Mesothelial cell of epicardium (in vitro differentiated cells): ENCODE measurements around the gene MYLK. TPM values are rescaled to one million over a fixed set of nuclear protein-coding genes. Genes with fewer than 3 reads are reported as not detected.

Experiments used
- DNase-seq, 2 experiments: peaks; one replicate each; pipeline ENCODE4 v3.0.0; 2021; ENCODE audit warnings: low spot score in 2 of 2; ENCODE audit not compliant: unreplicated experiment in 2 of 2
- H3K27ac Mint-ChIP-seq: 2 replicates; pipeline ENCODE4 v1.8.0; 2021; ENCODE audit warnings: mixed read lengths
- H3K27me3 Mint-ChIP-seq: 2 replicates; pipeline ENCODE4 v1.8.0; 2021; ENCODE audit warnings: low read depth, mixed read lengths
- H3K36me3 Mint-ChIP-seq: 2 replicates; pipeline ENCODE4 v1.8.0; 2021; ENCODE audit warnings: mixed read lengths
- H3K4me1 Mint-ChIP-seq: 2 replicates; pipeline ENCODE4 v1.8.0; 2021; ENCODE audit warnings: mixed read lengths
- H3K4me3 Mint-ChIP-seq: 2 replicates; pipeline ENCODE4 v1.8.0; 2021; ENCODE audit warnings: mild to moderate bottlenecking, moderate library complexity, mixed read lengths
- H3K9me3 Mint-ChIP-seq: 2 replicates; pipeline ENCODE4 v1.8.0; 2021; ENCODE audit warnings: mixed read lengths
- total RNA-seq: library from RNA; stranded (reverse); gene quantifications from 3 replicates; pipeline ENCODE4 v1.2.1, GENCODE V29; 2021
- TF ChIP-seq, protein P1 (sequence below): fragments of 200-600 bp; sonication (generic); IDR thresholded peaks from one replicate; pipeline ENCODE4 v1.5.0; 2021; ENCODE audit warnings: antibody characterized with exemption; ENCODE audit not compliant: unreplicated experiment

The MYLK gene
- total RNA-seq, 1 donor from 2014 or later, result 14.3 TPM

DNA sequence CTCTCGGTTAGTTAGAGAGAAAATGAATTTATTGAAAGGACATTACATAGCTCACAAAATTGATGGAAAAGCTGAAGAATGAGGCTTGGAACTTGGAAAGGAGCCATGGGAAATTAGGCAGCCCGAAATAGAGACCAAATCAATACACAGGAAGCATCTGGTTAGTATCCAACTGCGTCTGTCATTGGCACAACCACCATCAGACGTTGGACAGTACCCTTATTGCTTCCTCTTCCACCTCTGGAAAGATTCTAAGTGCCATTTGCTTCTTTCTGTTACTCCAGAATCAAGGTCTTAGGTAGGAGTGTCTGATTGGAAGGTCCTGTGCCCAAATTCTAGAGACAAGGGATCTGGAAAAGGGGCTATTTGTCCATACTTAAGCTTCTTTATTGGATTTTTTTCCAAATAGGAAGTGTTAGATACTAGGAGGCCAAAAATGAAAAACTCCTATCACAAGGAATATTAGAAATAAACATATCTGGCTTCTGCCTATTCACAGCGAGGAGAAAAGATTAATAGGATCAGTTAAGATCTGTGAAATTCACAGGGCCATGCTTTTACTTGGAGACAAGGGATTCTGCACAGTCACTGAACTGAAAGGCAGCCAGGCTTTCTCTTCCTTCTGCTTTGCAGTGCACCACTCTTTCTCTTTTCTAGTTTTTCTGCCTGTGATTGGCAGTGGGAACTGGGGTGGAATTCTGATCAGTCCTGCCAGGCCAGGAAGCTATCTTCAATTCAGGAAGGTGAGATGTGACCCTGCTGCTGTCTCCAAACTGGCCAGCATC is 288.5 kb downstream of the MYLK start:
- no peak overlapping the region for H3K27ac Mint-ChIP-seq

DNA sequence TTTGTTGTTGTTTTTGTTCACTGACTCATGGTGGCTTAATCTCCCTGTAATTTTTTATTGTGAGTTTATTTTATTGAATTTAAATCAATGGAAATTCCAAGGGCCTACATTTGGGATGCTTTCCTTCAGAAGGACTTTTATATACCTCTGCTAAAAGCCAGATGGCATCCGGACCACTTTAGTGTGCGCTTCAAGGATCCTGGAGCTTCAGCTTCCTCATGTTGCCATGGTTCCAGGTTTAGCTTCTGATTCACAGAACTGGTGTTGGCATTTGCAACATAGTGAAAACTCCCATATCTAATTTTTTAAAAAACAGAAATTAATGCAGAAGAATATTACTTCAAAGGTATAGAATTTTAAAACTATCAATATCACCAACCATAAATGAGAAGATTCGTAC is 290.8 kb downstream of the MYLK start:
- DNase-seq, result no peak
- no peak overlapping the region for H3K4me3 Mint-ChIP-seq
- peaks cover 7% of the 10 kb centered on the region for H3K4me1 Mint-ChIP-seq
- H3K27me3 Mint-ChIP-seq, result no peaks in the 10 kb centered on the region
- TF ChIP-seq, protein P1, sequence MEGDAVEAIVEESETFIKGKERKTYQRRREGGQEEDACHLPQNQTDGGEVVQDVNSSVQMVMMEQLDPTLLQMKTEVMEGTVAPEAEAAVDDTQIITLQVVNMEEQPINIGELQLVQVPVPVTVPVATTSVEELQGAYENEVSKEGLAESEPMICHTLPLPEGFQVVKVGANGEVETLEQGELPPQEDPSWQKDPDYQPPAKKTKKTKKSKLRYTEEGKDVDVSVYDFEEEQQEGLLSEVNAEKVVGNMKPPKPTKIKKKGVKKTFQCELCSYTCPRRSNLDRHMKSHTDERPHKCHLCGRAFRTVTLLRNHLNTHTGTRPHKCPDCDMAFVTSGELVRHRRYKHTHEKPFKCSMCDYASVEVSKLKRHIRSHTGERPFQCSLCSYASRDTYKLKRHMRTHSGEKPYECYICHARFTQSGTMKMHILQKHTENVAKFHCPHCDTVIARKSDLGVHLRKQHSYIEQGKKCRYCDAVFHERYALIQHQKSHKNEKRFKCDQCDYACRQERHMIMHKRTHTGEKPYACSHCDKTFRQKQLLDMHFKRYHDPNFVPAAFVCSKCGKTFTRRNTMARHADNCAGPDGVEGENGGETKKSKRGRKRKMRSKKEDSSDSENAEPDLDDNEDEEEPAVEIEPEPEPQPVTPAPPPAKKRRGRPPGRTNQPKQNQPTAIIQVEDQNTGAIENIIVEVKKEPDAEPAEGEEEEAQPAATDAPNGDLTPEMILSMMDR, result no peak
- peaks cover 13% of the 10 kb centered on the region for H3K9me3 Mint-ChIP-seq
- H3K27ac Mint-ChIP-seq, result no peak overlapping the region
- H3K36me3 Mint-ChIP-seq, result peaks cover 31% of the 10 kb centered on the region

More for the DNA sequence above, 288.5 kb downstream of the MYLK start:
- no peak for DNase-seq
- TF ChIP-seq, protein P1, result no peak
- Mint-ChIP-seq H3K4me3 (no peak overlapping the region), H3K9me3 (peaks cover 7% of the 10 kb centered on the region), H3K27me3 (no peaks in the 10 kb centered on the region), H3K4me1 (peaks cover 7% of the 10 kb centered on the region), H3K36me3 (peaks cover 30% of the 10 kb centered on the region)

DNA sequence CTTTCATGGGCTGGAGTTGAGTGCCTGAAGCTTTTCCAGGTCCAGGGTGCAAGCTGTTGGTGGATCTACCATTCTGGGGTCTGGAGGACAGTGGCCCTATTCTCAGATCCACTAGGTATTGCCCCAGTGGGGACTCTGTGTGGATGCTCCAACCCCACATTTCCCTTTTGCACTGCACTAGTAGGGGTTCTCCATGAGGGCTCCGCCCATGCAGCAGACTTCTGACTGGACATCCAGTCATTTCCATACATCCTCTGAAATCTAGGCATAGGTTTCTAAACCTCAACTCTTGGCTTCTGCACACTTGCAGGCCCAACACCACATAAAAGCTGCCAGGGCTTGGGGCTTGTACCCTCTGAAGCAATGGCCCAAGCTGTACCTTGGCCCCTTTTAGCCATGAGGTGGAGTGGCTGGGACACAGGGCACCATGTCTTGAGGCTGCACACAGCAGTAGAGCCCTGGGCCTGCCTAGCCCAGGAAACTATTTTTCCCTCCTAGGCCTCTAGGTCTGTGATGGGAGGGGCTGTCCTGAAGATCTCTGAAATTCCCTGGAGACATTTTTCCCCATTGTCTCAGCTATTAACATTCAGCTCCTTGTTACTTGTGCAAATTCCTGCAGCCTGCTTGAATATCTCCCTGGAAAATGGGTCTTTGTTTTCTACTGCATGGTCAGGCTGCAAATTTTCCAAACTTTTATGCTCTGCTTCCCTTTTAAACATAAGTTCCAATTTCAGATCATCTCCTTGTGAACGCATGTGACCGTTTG is 293.3 kb downstream of the MYLK start:
- TF ChIP-seq, protein P1, result no peak
- peaks cover 10% of the 10 kb centered on the region for H3K4me1 Mint-ChIP-seq
- DNase-seq, result no peak
- no peaks in the 10 kb centered on the region for H3K27me3 Mint-ChIP-seq
- no peak overlapping the region for H3K4me3 Mint-ChIP-seq
- peaks cover 13% of the 10 kb centered on the region for H3K9me3 Mint-ChIP-seq
- no peak overlapping the region for H3K27ac Mint-ChIP-seq
- H3K36me3 Mint-ChIP-seq, result peaks cover 33% of the 10 kb centered on the region

DNA sequence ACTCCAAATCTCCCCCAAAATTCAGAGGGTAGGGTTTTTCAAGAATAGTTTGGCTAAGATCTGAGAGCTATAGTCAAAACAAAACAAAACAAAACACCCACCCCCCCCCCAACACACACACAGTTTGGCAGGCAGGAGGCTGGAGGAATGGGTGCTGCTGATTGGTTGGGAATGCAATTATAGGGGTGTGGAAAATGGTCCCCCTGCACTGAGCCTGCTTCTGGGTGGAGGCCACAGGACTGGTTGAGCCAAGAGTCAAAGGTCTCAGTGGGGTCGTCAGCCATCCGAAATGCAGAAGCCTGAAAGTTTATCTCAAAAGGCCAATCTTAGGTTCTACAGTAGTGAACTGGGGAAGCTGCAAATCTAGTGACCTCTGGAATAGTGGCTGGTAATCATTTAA is 296.7 kb downstream of the MYLK start:
- no peak for DNase-seq
- H3K27ac Mint-ChIP-seq, result peak overlapping the region; percentile 89
- H3K9me3 Mint-ChIP-seq, result peaks cover 13% of the 10 kb centered on the region
- H3K4me1 Mint-ChIP-seq, result peaks cover 20% of the 10 kb centered on the region
- peaks cover 31% of the 10 kb centered on the region for H3K36me3 Mint-ChIP-seq
- TF ChIP-seq, protein P1, result no peak
- no peaks in the 10 kb centered on the region for H3K27me3 Mint-ChIP-seq
- no peak overlapping the region for H3K4me3 Mint-ChIP-seq

DNA sequence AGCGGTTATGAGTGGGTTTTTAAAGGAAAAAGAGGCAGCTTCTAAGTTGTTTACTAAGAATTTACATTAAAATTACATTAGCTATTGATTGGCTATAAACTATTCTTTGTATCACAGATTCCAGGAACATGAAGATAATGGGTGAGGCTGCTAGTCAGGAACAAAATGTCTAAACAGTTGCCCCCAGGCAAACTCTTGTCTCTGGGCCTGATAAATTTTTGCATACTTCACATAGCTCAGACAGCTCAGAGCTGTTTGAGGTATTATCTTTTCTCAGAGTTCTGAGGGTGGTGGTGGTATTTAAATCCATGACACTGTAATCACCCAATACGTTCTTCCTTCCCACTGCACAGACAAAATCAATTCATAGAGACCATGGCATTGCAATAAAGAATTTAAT is 297.2 kb downstream of the MYLK start:
- TF ChIP-seq, protein P1, result no peak
- H3K27ac Mint-ChIP-seq, result no peak overlapping the region
- no peak overlapping the region for H3K4me3 Mint-ChIP-seq
- no peak for DNase-seq
- peaks cover 20% of the 10 kb centered on the region for H3K4me1 Mint-ChIP-seq
- H3K27me3 Mint-ChIP-seq, result no peaks in the 10 kb centered on the region
- peaks cover 13% of the 10 kb centered on the region for H3K9me3 Mint-ChIP-seq
- peaks cover 28% of the 10 kb centered on the region for H3K36me3 Mint-ChIP-seq
